Measurements from ENCODE around the gene MSH3.

The MSH3 gene

DNA sequence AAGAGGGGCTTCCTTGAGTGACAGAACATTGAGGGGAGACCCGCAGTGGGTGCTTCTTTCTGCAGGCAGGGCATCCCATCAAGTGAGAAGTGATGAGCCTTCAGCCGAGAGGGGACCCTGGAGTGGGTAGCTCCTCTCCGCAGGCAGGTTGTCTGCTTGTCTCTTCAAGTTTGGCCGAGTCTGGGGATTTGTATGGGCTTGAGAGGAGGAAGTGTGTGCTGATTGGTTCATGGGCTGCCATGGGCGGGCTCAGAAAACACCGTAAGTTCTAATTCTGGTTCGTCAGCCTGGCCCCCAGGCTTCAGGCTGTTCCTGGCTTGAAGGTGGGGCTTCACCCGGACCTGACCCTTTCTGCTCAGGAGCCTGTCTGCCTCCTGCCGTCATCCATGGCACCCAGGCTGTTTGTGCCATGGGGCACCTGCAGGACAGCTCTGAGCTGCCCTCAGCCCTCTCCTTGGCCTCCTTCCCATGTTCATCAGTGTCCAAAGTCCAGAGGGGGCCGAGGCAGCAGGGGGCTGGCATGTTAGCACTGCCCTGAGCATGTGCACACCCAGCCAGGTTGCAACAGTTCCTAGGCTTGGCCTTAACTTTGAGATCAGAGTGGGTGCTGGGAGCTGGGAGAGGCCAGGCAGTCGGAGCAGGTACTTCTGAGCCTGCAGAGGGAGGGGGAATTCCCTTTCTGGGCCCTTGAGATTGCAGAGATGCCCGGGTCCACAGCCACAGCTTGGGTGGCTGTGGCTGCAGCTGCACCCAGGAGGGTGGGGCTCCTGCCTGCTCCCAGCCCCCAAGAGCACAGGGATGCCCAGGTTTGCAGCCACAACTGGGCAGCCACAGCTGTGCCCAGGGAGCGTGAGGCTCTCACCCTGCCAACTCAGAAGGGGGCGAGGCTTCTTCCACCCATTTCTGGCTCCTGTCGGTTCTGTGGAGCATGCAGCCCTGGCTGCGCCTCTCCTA lies 13.8 kb downstream of the MSH3 start:
- ChIA-PET POLR2A (interaction anchor here (0.5 to 1.1 kb wide), 2 partner anchors 14 to 261 kb away, joined by 3 to 4 read pairs; partner anchors contain the start of genes DHFR, MSH3 and ZFYVE16), CTCF (interaction anchor here (0.6 to 1.4 kb wide), 3 partner anchors 58 to 215 kb away, joined by 3 to 8 read pairs (median 4); no protein-coding TSS in a partner anchor)
- Histone ChIP-seq H3K9me3 (ENCODE audit: control insufficient read depth, insufficient read depth, low read depth, low read length) (no peaks in the 10 kb centered on the region), H3K4me3 (ENCODE audit: low read depth, low read length) (no peak overlapping the region), H3K4me1 (ENCODE audit: control insufficient read depth, insufficient read depth, low read length) (no peaks in the 10 kb centered on the region), H3K27ac (ENCODE audit: extremely low read depth, low read depth, low read length) (no peak overlapping the region), H3K36me3 (ENCODE audit: control insufficient read depth in 2 of 2, insufficient read depth in 1 of 2, low read length in 2 of 2) (peaks cover 30 to 72% of the 10 kb centered on the region in 2 experiments)
- TF ChIP-seq, protein P1, sequence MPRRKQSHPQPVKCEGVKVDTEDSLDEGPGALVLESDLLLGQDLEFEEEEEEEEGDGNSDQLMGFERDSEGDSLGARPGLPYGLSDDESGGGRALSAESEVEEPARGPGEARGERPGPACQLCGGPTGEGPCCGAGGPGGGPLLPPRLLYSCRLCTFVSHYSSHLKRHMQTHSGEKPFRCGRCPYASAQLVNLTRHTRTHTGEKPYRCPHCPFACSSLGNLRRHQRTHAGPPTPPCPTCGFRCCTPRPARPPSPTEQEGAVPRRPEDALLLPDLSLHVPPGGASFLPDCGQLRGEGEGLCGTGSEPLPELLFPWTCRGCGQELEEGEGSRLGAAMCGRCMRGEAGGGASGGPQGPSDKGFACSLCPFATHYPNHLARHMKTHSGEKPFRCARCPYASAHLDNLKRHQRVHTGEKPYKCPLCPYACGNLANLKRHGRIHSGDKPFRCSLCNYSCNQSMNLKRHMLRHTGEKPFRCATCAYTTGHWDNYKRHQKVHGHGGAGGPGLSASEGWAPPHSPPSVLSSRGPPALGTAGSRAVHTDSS (tag by site-specific recombination; IDR thresholded peaks at IDR 0.05) = no peak
- TF ChIP-seq, protein P2, sequence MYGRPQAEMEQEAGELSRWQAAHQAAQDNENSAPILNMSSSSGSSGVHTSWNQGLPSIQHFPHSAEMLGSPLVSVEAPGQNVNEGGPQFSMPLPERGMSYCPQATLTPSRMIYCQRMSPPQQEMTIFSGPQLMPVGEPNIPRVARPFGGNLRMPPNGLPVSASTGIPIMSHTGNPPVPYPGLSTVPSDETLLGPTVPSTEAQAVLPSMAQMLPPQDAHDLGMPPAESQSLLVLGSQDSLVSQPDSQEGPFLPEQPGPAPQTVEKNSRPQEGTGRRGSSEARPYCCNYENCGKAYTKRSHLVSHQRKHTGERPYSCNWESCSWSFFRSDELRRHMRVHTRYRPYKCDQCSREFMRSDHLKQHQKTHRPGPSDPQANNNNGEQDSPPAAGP (tag by site-specific recombination; IDR thresholded peaks at IDR 0.05) = no peak
- TF ChIP-seq BCL11B (tag by site-specific recombination; IDR thresholded peaks at IDR 0.05; ENCODE audit: low read depth) (no peak), ZNF658 (tag by site-specific recombination; IDR thresholded peaks at IDR 0.05) (no peak), SP7 (tag by site-specific recombination; IDR thresholded peaks at IDR 0.05) (no peak), ZNF292 (tag by site-specific recombination; IDR thresholded peaks at IDR 0.05; ENCODE audit: borderline replicate concordance, low read depth) (no peak), ZNF585B (tag by site-specific recombination; IDR thresholded peaks at IDR 0.05) (no peak), ZNF350 (tag by site-specific recombination; IDR thresholded peaks at IDR 0.05) (no peak), ZNF521 (tag by site-specific recombination; IDR thresholded peaks at IDR 0.05) (no peak), ZNF24 (tag by site-specific recombination; IDR thresholded peaks at IDR 0.05) (no peak), ZNF544 (tag by site-specific recombination; IDR thresholded peaks at IDR 0.05) (no peak), WT1 (tag by site-specific recombination; IDR thresholded peaks at IDR 0.05) (no peak), ZFHX2 (tag by site-specific recombination; conservative IDR thresholded peaks at IDR 0.05) (no peak), ZNF610 (tag by site-specific recombination; IDR thresholded peaks at IDR 0.05; ENCODE audit: borderline replicate concordance) (no peak)
- TF ChIP-seq, protein P3, sequence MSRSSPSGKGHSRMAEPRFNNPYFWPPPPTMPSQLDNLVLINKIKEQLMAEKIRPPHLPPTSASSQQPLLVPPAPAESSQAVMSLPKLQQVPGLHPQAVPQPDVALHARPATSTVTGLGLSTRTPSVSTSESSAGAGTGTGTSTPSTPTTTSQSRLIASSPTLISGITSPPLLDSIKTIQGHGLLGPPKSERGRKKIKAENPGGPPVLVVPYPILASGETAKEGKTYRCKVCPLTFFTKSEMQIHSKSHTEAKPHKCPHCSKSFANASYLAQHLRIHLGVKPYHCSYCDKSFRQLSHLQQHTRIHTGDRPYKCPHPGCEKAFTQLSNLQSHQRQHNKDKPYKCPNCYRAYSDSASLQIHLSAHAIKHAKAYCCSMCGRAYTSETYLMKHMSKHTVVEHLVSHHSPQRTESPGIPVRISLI (tag by site-specific recombination; IDR thresholded peaks at IDR 0.05) = no peak
- TF ChIP-seq, protein P4, sequence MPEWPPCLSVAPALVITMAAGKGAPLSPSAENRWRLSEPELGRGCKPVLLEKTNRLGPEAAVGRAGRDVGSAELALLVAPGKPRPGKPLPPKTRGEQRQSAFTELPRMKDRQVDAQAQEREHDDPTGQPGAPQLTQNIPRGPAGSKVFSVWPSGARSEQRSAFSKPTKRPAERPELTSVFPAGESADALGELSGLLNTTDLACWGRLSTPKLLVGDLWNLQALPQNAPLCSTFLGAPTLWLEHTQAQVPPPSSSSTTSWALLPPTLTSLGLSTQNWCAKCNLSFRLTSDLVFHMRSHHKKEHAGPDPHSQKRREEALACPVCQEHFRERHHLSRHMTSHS (tag by site-specific recombination; IDR thresholded peaks at IDR 0.05) = no peak
- TF ChIP-seq, protein P5, sequence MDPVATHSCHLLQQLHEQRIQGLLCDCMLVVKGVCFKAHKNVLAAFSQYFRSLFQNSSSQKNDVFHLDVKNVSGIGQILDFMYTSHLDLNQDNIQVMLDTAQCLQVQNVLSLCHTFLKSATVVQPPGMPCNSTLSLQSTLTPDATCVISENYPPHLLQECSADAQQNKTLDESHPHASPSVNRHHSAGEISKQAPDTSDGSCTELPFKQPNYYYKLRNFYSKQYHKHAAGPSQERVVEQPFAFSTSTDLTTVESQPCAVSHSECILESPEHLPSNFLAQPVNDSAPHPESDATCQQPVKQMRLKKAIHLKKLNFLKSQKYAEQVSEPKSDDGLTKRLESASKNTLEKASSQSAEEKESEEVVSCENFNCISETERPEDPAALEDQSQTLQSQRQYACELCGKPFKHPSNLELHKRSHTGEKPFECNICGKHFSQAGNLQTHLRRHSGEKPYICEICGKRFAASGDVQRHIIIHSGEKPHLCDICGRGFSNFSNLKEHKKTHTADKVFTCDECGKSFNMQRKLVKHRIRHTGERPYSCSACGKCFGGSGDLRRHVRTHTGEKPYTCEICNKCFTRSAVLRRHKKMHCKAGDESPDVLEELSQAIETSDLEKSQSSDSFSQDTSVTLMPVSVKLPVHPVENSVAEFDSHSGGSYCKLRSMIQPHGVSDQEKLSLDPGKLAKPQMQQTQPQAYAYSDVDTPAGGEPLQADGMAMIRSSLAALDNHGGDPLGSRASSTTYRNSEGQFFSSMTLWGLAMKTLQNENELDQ (tag by site-specific recombination; IDR thresholded peaks at IDR 0.05; ENCODE audit: low read depth) = no peak
- TF ChIP-seq, protein P6, sequence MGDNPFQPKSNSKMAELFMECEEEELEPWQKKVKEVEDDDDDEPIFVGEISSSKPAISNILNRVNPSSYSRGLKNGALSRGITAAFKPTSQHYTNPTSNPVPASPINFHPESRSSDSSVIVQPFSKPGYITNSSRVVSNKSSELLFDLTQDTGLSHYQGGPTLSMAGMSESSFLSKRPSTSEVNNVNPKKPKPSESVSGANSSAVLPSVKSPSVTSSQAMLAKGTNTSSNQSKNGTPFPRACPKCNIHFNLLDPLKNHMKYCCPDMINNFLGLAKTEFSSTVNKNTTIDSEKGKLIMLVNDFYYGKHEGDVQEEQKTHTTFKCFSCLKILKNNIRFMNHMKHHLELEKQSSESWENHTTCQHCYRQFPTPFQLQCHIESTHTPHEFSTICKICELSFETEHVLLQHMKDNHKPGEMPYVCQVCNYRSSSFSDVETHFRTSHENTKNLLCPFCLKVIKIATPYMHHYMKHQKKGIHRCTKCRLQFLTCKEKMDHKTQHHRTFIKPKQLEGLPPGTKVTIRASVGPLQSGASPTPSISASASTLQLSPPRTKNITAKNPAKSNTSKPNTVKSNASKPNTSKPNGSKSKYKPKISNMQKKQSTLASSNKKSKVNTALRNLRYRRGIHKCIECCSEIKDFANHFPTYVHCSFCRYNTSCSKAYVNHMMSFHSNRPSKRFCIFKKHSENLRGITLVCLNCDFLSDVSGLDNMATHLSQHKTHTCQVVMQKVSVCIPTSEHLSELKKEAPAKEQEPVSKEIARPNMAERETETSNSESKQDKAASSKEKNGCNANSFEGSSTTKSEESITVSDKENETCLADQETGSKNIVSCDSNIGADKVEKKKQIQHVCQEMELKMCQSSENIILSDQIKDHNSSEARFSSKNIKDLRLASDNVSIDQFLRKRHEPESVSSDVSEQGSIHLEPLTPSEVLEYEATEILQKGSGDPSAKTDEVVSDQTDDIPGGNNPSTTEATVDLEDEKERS (tag by site-specific recombination; IDR thresholded peaks at IDR 0.05) = no peak
- TF ChIP-seq, protein P7, sequence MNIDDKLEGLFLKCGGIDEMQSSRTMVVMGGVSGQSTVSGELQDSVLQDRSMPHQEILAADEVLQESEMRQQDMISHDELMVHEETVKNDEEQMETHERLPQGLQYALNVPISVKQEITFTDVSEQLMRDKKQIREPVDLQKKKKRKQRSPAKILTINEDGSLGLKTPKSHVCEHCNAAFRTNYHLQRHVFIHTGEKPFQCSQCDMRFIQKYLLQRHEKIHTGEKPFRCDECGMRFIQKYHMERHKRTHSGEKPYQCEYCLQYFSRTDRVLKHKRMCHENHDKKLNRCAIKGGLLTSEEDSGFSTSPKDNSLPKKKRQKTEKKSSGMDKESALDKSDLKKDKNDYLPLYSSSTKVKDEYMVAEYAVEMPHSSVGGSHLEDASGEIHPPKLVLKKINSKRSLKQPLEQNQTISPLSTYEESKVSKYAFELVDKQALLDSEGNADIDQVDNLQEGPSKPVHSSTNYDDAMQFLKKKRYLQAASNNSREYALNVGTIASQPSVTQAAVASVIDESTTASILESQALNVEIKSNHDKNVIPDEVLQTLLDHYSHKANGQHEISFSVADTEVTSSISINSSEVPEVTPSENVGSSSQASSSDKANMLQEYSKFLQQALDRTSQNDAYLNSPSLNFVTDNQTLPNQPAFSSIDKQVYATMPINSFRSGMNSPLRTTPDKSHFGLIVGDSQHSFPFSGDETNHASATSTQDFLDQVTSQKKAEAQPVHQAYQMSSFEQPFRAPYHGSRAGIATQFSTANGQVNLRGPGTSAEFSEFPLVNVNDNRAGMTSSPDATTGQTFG (tag by site-specific recombination; IDR thresholded peaks at IDR 0.05; ENCODE audit: borderline replicate concordance) = no peak

Data from HEK293 (cell line).